GM18498 (cell line): ENCODE data around the gene ZNF283.
"Not testable (repeated sequence)": the region's sequence is repeated elsewhere in the genome, so short reads cannot be mapped to it uniquely, and the experiment has no call there.

Source experiments
- ATAC-seq: cut with Tn5 transposase; IDR thresholded peaks from one replicate; pipeline ENCODE4 v1.9.1; 2021; ENCODE audit warnings: mild to moderate bottlenecking, moderate library complexity; ENCODE audit not compliant: unreplicated experiment

Gene ZNF283

DNA sequence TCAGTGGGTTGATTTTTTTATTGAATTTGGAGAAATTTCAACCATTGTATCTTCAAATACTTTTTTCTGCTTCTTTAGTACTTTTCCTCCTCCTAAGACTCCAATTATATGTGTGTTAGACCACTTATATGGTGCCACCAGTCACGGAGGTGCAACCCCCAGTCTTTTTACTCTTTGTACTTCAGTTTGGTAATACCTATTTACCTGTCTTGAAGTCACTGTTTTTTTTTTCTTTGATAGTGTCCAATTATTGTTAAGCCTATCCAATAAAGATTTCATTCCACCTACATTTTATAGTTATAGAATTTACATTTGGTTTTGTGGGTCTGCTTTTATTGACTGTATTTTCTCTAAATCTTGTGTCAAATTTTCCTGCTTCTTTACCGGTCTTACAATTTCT, 14.9 kb downstream of the ZNF283 start:
- no peak for ATAC-seq

DNA sequence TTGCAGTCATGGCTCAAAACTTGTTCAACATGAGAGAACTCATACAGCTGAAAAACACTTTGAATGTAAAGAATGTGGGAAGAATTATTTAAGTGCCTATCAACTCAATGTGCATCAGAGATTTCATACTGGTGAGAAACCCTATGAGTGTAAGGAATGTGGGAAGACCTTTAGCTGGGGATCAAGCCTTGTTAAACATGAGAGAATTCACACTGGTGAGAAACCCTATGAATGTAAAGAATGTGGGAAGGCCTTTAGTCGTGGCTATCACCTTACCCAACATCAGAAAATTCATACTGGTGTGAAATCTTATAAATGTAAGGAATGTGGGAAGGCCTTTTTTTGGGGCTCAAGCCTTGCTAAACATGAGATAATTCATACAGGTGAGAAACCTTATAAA, 20.1 kb downstream of the ZNF283 start:
- no peak for ATAC-seq

DNA sequence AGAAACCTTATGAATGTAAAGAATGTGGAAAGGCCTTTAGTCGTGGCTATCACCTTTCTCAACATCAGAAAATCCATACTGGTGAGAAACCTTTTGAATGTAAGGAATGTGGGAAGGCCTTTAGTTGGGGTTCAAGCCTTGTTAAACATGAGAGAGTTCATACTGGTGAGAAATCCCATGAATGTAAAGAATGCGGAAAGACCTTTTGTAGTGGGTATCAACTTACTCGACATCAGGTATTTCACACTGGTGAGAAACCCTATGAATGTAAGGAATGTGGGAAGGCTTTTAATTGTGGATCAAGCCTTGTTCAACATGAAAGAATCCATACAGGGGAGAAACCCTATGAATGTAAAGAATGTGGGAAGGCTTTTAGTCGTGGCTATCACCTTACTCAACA, 20.8 kb downstream of the ZNF283 start:
- no peak for ATAC-seq

DNA sequence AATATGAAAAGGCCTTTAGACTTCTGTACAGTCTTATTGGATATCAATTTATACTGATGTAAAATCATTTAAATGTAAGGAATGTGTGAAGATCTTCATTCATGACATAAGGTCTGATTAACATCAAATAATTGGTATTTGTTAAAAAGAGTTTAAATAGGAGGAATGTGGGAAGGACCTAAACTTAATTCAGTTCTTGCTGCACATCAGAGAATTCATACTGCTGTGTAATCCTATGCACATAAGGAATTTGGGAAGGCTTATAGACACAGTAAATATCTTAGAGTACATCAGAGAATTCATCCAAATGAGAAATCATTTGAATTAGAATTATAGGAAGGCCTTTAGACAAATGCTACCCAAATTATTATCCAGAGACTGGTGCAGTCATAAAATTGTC, 21.7 kb downstream of the ZNF283 start:
- no peak for ATAC-seq

DNA sequence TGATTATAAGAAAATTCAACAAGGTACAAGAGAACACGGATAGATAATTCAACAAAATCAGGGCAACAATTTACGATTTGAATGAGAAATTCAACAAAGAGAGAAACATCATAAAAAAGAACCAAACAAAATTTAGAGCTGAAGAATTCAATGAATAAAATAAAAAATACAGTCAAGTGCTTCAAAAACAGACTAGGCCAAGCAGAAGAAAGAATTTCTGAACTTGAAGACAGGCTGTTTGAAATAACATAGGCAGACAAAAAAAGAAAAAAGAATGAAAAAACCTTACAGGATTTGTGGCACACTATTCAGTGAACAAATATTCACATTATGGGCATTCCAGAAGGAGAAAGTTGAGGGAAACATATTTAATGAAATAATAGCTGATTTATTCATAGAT, 31.1 kb downstream of the ZNF283 start:
- no peak for ATAC-seq

DNA sequence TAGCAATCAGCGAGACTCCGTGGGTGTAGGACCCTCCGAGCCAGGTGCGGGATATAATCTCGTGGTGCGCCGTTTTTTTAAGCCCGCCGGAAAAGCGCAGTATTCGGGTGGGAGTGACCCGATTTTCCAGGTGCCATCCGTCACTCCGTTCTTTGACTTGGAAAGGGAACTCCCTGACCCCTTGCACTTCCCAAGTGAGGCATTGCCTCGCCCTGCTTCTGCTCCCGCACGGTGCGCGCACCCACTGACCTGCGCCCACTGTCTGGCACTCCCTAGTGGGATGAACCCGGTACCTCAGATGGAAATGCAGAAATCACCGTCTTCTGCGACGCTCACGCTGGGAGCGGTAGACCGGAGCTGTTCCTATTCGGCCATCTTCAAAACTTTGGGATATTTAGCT, 39.8 kb downstream of the ZNF283 start:
- not testable (repeated sequence) for ATAC-seq

DNA sequence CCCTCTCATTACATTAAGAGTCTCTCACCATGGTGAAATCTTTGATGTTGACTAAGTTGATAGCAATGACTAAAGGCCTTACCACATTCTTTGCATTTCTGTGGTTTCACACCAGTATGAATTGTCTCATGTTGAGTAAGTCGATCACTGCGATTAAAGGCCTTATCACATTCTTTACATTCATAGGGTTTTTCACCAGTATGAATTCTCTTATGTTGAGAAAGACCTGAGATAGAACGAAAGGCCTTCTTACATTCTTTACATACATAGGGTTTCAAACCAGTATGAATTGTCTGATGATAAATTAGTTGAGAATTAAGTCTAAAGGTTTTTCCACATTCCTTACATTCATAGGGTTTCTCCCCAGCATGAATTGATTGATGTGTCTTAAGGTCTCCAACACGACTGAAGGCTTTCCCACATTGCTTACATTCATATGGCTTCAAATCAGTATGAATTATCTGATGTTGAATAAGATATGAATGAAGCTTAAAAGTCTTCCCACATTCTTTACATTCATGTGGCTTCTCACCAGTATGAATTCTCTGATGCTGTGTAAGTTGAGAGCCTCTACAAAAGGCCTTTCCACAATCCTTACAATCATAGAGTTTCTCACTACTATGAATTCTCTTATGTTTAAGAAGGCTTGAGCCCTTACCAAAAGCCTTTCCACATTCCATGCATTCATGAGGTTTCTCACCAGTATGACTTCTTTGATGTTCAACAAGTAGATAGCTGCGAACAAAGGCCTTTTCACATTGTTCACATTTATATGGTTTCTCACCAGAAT, 45.6 kb downstream of the ZNF283 start:
- ATAC-seq = no peak

DNA sequence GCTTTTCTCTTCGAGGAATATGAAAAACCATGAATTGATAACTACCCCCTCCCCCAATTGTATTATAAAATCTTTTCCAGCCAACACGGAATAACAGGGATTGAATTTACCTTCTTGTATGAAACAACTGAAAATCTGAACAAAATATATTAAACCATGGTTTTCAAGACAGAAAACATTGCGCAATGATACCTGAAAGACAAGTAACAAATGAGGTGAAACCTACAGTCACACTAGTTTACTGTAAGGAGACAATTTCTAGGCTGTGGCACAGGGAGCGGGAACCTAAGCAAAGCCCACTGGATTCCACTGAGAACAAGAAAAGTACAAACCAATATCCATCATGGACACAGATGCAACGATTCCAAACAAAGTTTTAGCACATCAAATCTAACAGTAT, 53.4 kb downstream of the ZNF283 start:
- ATAC-seq = no peak

DNA sequence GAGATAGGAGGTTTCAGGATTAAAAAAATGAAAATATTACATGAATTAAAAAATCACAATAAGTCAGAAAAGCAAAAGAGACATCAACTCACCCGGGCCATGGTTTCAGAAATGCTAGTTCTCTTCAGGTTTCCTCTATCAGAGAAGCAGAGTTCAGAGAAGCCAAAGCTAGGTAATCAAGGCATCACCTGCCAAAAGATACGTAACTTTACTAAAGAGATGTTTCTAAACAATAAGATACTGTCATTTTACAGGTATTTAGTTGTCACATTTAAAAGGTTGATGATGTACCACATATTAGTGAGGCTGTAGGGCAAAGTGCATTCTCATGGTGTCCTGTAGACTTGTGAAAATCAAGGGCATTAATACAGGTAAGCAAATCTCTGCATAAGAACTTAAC, 56.7 kb downstream of the ZNF283 start, which contains the start of gene ZNF404:
Gene ZNF404, minus strand, starts transcription at position 101 of the 400 bp plus-strand sequence.
- ATAC-seq = no peak

DNA sequence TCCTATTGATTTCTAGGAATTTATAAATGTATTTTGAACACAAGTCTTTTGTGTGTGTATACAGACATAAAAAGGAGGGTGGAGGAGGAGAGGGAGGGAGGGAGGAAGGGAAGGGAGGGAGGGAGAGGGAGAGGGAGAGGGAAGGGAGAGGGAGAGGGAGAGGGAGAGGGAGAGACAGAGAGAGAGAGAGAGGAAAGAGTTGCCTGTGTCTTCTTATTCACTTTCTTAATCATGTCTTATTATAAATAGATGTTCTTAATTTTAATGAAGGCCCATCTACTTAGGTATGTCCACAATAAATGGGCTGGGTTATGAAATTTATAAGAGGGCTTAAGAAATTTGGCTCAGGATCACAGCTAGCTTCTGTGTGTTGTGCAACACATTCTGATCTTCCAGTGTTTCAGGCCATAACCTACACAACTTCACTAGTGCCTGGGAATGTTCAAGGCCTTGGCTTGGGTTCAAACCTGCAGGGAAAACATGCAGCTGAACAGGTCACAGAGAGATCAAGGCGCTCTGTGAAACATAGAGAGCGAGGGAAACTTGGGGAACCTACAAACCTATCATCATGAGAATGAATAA, 68.7 kb downstream of the ZNF283 start:
- ATAC-seq = no peak
